ENCODE results near the gene MICALL2.
A peak's percentile ranks its signal among the peaks of the same experiment; 100 is the strongest.

The MICALL2 gene

DNA sequence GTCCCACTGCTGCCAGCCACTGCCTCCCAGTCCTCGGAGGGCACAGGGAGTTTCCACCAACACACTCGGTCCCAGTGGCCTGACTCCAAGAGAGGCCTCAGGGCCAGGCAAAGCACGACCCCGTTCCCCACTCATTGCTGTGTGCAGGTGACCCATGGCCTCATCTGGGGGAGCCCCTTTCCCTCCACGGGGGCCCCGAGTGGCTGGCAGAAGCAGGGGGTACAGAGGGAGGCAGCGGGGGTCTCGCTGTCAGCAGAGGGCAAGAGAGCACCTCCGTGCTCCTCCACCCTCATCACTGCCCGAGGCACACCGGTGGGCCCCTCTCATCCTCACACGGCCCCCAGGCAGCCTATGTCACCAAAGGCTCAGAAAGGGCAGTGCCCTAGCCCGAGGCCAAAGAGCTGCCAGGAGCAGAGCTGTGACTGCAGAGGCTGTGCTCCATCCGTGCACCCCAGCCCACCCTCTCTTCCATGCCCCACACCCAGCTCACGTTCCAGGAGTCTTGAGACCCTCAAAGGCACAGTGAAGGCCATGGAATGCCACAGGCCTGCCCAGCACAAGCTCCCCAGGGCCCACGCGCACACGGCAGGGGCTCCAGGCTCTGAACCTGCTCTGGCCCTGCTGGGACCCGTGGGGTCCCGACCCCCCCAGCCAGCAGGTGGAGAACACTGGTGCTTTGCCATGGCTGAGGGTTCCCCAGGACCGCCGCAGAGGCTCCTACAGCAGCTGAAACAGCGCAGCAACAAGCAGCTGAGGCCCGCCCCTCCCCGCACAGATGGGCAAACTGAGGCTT is 25.9 kb downstream of the MICALL2 start:
- no peak for DNase-seq (ENCODE audit: low read depth)

DNA sequence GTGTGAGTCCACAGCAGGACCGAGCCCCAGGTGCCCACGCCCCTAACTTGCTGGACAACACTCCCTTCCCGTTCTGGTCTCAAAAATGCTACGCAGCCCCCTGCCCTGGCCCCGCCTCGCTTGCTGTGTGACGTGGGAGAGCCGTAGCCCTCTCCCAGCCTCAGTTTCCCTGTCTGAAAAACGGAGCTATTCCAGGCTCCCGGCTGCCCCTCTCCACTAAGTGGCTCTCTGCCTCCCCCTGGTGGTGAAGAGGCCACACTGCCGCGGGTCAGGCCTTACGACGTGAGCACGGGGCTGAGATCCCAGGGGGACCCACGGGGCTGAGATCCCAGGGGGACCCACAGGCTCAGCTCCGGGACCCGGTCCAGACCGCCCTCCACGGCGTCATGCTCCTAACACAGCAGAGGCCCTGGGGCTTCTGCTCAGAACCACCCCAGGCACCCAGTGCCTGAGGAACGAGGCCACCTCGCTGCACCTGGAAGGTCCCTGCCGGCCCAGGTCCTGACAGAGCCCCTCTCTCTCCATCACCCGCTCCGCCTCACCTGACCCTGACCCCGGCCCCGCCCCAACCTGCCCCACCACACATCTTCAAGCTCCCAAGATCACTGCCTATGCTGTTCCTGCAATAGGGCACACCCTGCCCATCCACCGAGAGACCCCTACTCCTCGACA is 26.7 kb downstream of the MICALL2 start:
- DNase-seq (ENCODE audit: low read depth) = peak; percentile 73

DNA sequence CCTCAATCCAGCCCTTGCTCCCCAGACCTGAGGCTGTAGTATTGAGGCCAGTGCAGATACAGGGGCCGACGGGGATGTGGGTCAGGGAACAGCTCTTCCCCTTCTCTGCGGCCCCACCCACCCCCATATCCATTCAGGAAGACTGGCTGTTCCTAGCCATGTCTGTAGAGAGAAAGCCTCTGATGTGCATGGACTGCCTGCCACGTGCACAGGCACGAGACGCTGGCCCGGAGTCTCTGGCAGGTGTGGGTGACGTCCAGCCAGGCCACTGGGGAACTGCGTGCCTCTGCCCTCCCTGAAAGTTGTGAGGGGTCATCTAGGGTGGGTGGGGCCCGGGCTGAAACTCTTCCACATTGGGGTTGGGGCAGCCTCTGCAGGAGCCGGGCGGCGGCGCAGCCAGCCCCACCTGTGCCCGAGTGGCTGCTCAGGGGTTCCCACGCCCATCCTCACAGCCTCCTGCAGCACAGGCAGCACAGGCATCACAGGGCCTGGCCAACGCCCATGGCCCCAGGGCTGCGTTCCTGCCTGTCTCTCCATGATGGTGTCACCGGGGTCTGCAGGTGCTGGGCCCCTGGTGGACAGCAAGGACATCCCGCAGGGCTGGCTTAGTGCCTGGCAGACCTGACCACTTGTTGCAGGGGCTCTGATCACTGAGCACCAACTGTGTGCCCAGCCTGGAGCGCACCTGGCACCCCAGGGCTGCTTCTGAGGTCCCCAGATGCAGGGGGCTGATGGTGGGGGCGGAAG is 27.5 kb downstream of the MICALL2 start:
- DNase-seq (ENCODE audit: low read depth) = no peak

DNA sequence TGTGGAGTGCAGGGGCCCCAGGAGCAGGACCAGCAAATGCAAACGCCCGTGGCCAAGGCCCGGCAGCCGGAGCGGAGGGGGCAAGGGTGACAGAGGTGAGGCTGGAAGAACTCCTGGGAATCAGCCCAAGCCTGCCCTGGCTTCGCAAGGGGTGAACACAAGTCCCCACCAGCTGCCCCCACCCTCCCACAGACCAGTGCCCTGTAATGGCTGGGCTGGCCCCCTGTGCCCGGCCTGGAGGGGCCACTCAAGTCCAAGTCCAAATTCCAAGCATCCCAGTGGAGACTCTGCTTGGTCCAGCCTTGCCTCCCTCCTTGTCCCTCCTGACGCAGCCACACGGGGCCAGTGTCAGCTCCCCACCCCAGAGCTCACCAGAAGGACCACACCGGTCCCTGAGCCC is 28.0 kb downstream of the MICALL2 start:
- DNase-seq (ENCODE audit: low read depth) = no peak

DNA sequence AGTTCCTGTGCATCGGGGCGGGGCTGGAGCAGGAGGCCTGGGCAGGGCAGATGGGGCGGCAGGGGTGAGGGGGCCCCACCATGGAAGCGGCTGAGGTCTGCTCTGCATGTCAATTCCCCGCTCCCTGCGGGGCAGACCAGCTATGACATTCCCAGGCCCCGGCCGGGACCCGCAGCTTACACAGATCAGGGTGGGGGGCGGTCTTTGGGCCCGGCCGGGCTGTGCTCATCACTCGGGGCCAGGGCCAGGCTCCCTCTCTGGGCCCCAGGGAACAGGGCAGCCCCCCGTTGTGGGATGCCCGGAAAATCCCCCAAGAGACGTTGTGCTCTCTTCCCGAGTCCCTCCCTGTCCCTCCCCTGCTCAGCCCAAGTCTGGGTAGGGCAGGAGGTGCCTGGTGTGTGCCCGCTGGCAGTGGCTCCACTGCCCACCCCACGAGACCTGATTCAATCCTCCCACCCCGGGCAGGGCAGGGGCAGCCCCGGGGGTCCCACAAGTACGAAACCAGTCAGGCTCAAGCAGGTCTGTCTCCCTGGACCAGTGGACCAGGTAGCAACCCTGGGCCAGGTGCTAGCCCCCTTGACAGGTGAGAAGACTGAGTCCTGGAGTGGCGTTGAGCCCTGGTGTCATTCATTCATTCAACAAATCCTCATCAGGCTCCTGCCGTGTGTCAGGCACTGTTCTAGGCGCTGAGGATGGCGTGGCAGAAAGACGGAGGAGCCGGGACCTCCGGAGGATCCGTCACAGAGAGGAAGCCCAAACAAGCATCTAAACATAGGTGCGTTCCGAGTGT is 29.0 kb downstream of the MICALL2 start:
- DNase-seq (ENCODE audit: low read depth) = no peak

DNA sequence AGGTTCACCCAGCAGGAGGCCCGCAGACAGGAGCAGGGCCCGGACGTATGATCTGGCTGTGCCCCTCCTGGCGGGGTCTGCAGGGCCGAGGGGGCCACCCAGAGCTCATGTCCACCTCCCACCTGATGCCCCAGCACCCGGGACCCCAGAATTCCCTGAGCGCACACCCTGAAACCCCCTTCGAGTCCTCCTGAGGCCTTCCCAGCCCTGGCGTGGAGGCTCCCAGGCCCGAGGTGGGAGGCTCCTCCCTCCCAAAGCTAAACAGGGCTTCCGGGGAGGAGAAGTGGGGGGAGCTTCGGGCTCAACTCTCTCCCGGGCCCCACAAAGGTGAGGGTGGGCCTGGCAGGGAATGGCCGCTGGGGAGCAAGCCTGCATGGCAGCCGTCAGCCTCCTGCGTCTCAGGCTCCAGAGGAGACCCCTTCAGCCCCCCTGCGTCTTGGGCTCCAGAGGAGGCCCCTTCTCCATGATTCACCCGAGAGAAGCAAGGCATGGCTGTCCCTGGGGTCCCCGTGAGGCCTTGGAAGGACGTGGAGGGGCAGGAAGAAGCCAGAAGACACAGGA is 30.2 kb downstream of the MICALL2 start:
- DNase-seq (ENCODE audit: low read depth) = no peak

DNA sequence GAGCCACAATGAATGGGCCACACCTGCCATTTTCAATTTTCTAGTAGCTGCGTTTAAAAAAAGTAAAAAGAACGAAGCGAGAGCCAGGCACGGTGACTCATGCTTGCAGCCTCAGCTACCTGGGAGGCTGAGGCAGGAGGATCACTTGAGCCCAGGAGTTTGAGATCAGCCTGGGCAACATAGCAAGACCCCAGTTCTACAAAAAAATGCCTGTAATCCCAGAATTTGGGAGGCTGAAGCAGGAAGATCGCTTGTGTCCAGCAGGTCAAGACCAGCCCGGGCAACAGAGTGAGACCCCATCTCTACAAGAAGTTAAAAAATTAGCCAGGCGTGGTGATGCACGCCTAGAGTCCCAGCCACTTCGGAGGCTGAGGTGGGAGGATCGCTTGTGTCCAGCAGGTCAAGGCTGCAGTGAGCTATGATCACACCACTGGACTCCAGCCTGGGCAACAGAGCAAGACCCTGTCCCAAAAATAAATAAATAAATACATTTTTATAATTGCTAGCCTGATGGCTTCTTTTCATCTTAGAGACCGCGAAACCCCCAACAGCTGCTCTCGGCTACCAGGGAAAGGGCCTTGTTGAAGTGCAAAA is 32.1 kb downstream of the MICALL2 start:
- DNase-seq (ENCODE audit: low read depth) = no peak

DNA sequence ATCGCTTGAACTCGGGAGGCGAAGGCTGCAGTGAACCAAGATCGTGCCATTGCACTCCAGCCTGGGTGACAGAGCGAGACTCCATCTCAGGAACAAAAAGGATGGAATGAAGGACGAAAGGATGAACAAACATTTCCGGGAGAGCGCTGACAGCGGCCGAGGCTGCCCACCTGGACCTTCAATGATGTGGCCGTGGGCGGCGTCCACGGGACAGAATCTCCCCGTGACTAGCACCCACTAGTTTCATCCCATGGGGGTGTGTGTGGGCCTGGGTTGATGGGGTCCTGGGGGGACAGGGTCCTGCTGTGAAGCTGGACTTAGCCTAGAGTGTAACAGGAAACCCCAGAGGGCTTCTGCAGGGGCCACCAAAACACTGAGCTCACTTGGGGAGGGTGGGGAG is 32.8 kb downstream of the MICALL2 start:
- no peak for DNase-seq (ENCODE audit: low read depth)

DNA sequence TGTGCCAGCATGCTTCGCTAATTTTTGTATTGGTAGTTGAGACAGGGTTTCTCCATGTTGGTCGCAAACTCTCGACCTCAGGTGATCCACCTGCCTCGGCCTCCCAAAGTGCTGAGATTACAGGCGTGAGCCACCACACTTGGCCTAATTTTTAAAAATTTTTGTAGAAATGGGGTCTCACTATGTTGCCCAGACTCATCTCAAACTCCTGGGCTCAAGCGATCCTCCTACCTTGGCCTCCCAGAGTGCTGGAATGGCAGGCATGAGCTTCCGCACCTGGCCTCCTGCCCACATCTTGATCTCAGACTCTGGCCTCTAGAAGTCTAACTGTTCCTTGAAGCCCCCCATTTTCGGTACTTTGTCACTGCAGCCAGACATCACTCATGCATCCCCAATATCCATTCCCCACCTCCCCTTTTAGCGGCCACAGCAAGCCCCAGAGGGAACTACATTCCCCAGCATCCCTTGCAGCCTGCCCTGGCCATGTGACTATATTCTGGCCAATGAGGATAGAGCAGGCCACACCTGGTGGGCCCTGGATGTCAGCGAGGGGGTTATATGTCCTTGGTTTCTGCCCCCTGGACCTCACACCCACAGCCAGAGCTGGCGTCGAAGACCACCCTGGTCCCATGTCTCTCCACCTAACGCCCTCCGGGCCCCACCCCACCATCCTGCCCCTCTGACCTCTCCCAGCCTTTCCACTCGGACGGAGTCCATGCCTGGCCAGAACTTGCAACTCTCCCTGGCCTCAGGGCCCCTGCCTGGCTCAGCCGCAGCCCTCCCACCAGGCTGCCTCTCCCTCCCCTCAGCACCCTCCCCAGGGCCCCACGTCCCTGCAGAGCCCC is 33.8 kb downstream of the MICALL2 start:
- DNase-seq (ENCODE audit: low read depth) = no peak

DNA sequence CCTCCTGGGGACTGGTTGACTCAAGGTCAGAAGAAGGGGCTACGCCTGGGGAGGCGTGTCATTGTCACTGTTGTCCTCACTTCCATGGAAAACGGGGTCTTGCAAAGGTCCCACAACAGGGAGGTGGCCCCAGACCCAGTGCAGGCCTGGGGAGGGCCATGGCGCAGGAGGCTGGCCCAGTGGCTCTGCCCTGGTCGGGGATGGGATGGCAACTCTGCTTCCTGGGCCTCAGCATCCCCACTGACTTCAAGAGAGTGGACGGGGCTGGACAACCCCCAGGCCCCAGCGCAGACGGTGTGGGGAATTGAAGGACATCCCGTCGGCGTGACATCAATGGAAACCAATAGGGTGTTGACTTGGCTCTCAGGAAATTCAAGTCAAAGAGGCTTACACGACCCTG is 35.2 kb downstream of the MICALL2 start:
- DNase-seq (ENCODE audit: low read depth) = no peak

DNA sequence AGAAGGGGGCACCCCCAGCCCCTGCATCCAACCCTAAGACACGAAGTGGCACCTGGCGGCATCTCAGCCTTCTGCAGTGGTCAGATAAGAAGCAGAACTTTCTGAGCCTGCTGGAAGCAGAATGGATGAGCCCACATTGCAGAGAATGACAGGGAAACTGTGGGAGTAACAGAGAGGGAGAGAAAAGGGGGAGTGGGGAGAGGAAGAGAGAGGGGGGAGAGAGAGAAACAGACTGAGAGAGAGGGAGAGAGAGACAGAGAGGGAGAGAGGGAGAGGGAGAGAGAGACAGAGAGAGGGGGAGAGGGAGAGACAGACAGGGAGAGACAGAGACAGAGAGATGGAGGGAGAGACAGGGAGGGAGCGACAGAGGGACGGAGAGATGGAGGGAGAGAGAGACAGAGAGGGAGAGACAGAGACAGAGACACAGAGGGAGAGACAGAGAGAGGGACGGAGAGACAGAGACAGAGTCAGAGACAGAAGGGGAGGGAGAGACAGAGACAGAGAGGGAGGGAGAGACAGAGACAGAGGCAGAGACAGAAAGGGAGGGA is 35.9 kb downstream of the MICALL2 start:
- no peak for DNase-seq (ENCODE audit: low read depth)

DNA sequence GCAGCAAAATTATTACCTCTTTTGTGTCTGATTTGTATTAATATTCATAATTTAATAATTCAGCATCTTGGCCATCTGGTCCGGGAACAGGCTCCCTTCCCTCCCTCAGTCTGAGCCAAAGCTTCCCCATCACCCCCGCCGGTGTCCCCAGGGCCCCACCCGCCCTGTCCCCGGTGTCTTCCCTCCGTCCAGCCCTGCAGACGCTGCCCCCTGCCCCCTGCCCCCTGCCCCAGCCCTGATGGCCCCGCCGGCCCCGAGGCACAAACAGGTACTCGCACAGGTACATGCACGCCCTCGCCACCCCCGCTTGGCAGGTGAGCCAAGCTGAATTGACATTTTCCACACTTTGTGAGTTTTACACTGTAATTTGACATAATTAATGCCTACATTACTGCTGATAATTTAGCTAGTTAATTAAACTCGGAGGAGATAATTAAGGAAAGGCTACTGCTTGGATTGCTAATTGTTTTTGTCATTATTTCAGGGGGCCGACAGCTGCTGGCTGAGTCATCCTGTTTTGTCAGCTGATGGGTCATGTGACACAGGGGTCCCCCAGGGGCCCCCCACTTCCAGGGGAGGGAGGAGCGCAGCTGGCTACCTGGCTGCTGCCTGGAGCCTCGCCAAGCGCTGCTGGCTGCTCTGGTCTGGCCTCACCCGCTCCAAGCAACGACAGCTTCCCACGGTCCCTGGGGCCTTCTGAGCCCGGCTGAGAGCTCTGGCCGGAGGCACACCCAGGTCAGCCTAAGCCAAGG is 36.6 kb downstream of the MICALL2 start:
- DNase-seq (ENCODE audit: low read depth) = no peak

DNA sequence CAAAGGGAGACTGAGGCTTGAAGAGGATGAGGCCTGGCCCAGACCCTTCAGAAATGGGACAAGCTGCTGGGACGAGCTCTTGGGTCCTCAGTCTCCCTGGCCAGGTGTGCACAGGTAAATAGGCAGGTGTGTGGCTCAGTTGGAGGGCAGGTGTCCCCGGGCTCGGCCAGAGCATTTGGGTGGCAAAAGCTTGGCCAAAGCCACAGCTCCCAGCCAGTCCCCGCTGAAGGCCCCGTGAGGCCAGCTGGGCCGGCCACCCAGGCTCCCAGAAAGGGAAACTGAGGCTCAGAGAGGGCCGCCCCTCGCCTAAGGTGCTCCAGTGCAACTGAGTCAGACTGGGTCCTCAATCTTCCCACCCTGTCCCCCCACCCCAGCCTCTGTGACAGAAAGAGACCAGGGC is 37.3 kb downstream of the MICALL2 start:
- DNase-seq (ENCODE audit: low read depth) = no peak

DNA sequence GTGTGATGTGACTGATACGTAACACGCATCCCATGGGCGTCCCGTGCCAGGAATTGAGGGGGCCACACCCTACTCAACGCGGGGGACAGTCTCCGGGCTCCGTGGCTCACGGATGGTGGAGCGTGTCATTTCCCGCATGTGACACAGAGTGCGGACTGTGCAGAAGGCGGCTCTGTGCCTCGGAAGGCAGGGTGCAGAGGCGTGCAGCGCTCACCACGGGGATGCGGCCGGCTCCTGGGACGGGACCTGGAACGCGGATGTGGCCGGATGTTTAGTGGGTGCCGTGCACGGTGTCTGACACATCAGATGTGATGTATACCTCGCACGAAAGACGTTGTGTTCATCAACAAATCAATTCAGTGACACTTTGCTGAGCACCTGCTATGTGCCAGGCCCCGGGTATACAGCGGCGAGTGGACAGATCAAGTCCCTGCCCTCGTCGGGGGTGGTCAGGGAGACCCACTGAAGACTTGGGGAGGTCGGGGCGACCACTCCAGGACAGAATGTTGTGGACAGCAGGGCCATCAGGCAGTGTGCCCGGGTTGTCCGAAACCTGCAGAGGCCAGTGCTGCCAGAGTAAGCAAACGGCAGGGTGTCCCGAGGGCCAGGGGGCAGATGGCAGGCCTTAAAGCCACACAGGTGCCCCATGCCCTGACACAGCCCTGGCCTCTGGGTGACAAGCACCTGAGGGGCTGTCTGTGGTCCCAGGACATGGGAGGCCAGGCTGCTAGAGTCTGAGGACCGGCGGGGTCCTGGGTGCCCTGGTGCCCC is 38.1 kb downstream of the MICALL2 start:
- DNase-seq (ENCODE audit: low read depth) = no peak

DNA sequence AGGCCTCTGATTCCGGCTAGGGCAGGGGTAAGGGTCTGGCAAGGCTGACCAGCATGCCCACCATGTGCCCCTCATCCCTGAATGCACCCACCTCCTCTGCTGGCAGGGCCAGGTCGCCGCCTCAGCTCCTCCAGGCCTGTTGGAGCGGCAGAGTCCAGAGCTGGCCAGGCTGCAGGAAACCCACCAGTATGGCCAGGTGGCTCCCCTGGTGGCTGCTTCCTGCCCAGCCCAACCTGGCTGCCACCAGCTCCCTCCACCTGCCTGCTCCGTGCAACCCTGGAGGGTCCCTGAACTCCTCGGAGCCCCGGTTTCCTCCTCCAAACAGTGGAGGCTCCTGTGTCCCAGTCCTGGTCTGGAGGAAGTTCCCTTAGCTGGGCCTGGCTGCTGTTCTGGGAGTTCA is 39.6 kb downstream of the MICALL2 start:
- no peak for DNase-seq (ENCODE audit: low read depth)

DNA sequence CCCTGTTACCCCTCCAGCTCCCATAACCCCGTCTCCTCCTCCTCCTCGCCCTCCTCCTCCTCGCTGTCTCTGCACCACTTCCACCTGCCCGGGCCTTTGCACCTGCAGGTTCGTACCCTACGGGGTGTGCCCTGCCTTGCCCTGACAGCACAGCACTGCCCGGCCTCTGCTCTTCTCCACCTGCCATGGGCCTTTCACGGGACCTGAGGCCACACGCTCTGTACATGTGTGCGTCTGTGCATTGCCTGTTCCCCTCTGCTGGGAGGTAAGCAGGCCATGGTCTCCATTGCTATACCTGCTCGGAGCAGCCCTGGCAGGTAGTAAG is 40.0 kb downstream of the MICALL2 start:
- DNase-seq (ENCODE audit: low read depth) = no peak

DNA sequence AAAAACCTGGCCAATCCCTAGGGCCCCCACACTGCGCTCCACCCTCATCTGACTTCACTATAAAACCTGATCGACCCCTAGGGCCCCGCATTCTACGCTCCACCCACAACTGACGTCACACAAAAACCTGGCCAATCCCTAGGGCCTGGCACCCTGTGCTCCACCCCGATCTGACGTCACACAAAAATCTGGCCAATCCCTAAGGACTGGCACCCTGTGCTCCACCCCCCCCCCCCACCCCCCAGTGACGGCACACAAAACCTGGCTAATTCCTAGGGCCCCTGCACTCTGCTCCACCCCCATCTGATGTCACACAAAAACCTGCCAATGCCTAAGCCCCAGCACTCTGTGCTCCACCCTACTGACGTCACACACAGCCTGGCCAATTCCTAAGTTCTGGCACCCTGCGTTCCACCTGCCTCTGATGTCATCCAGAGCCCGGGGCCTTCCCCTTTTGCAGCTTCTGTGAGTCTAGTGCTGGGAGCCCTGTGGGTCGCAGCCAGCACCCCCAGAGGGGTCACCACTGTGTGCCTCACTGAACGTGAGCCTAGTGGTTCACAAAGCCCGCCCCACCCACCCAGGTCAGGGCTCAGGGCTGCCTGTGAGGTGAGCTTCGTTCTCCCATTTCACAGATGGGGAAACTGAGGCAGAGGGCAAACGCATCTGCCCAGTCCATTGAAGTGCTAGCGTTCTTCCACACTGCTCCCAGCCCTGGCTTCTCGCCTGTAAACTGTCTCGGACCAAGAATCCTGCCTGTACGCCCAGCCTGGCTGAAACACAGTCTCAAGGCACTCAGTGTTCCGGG is 40.6 kb downstream of the MICALL2 start:
- no peak for DNase-seq (ENCODE audit: low read depth)

DNA sequence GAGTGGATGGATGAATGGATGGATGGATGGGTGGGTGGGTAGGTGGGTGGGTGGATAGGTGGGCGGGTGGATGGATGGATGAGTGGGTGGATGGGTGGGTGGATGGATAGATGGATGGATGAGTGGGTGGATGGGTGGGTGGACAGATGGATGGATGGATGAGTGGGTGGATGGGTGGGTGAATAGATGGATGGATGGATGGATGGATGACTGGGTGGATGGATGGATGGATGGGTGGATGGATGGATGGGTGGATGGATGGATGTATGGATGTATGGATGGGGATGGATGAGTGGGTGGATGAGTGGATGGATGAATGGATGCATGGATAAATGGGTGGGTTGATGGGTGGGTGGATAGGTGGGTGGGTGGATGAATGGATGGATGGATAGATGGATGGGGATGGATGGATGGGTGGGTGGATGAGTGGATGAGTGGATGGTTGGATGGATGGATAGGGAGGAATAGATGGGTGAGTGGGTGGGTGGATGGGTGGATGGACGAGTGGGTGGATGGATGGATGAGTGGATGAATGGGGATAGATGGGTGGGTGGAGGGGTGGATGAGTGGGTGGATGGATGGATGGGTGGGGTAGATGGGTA is 43.8 kb downstream of the MICALL2 start:
- DNase-seq (ENCODE audit: low read depth) = no peak
